GM18498 (cell line): Measurements from ENCODE around the gene MCF2L.
"Not testable (repeated sequence)": the region's sequence is repeated elsewhere in the genome, so short reads cannot be mapped to it uniquely, and the experiment has no call there.

Experiments
- ATAC-seq: cut with Tn5 transposase; IDR thresholded peaks from one replicate; pipeline ENCODE4 v1.9.1; 2021; ENCODE audit warnings: mild to moderate bottlenecking, moderate library complexity; ENCODE audit not compliant: unreplicated experiment

The MCF2L gene

GRCh38 chr13:113106711-113107351 is 137.8 kb downstream of the MCF2L start:
- no peak for ATAC-seq

GRCh38 chr13:113108521-113108920 is 139.5 kb downstream of the MCF2L start:
- ATAC-seq = not testable (repeated sequence)

GRCh38 chr13:113109151-113110047 is 140.4 kb downstream of the MCF2L start:
- ATAC-seq = no peak

- ATAC-seq = no peak
Measured at GRCh38 chr13:113110048-113110851, 141.2 kb downstream of the MCF2L start.

- ATAC-seq = no peak
Measured at GRCh38 chr13:113110852-113111315, 141.9 kb downstream of the MCF2L start.

GRCh38 chr13:113111821-113112220 is 142.8 kb downstream of the MCF2L start:
- not testable (repeated sequence) for ATAC-seq

GRCh38 chr13:113112475-113112874 is 143.5 kb downstream of the MCF2L start:
- ATAC-seq = not testable (repeated sequence)

- ATAC-seq = no peak
Measured at GRCh38 chr13:113112893-113113845, 144.2 kb downstream of the MCF2L start.

GRCh38 chr13:113113846-113114271 is 144.8 kb downstream of the MCF2L start:
- ATAC-seq = no peak

GRCh38 chr13:113114511-113115362 is 145.7 kb downstream of the MCF2L start:
- ATAC-seq = no peak

GRCh38 chr13:113115363-113116205 is 146.6 kb downstream of the MCF2L start:
- no peak for ATAC-seq

- no peak for ATAC-seq
Measured at GRCh38 chr13:113116206-113116800, 147.3 kb downstream of the MCF2L start.

- ATAC-seq = no peak
Measured at GRCh38 chr13:113116871-113117271, 147.9 kb downstream of the MCF2L start.

GRCh38 chr13:113117335-113117872 is 148.4 kb downstream of the MCF2L start:
- ATAC-seq = no peak

- ATAC-seq = no peak
Measured at GRCh38 chr13:113117911-113118260, 148.9 kb downstream of the MCF2L start.

- ATAC-seq = no peak
Measured at GRCh38 chr13:113118261-113119021, 149.4 kb downstream of the MCF2L start.
